GM18951 (cell line): Measurements from ENCODE around the gene NSMCE1.

ENCODE experiments used
- POLR2A ChIP-seq: IDR thresholded peaks from 4 replicates; pipeline ENCODE4 v1.6.1; 2011; ENCODE audit warnings: mild to moderate bottlenecking; ENCODE audit not compliant: insufficient read length, insufficient read depth; ENCODE audit errors: extremely low read depth
- in situ Hi-C: fragments of 300-500 bp; cut with MboI; formaldehyde crosslinking; loops from one replicate; pipeline ENCODE4 v1.12.0; 2022; ENCODE audit warnings: low sequenced_read_pairs, mixed read lengths, inconsistent platforms; ENCODE audit not compliant: unreplicated experiment

NSMCE1 gene

DNA sequence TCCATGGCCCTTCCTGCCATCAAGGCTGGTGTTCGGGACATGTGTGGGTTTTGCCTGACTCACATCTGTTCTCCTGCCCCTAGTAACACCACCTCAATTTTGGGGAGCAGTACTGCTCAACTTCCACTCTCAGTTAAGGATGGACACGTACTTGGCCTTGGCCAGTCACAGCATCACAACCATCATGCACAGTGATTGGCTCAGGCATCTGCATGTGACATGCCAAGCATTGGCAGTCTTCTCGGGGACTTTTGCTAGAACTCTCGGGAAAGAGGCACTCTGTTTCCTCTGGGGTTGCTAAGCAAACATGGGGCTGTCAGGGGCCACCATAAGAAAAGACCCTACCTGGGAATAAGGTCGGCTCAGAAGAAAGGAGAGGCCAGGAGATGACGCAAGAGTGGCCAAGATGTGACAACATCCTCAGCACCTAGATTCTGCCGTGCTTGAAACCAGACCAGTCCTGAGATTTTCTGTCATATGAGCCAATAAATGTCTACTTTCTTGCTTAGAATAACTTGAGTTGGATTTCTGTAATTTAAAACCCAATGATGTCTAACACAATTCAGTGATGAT, 77.1 kb downstream of the NSMCE1 start:
- in situ Hi-C loops: no loop called here
- no peak for TF ChIP-seq POLR2A

DNA sequence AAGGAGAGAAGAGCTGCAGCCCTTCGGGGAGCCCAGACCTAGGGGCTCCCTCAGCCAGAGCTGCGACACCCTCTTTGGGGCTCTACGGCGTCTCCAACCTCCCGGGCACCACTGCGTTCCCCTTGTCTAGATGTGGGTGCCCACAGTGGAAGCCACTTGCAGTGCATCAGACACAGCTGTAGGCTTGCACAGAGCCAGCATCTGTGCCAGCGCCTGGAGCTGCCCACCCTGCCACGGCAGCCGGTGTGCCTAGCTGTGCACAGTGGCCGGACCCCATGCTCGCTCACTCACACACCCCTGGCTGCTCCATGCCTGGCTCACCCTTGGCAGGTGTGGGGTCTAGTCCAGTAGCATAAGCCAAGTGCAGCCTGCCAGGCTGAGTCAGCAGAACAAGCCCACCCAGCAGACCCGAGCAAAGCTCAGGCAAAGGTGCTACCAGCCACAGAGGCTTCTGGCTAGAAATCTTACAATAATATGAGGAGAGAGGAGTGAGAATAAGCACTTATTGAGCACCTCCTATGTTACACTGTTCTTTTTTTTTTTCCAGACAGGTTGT, 78.2 kb downstream of the NSMCE1 start:
- in situ Hi-C loops: no loop called here
- TF ChIP-seq POLR2A: no peak

DNA sequence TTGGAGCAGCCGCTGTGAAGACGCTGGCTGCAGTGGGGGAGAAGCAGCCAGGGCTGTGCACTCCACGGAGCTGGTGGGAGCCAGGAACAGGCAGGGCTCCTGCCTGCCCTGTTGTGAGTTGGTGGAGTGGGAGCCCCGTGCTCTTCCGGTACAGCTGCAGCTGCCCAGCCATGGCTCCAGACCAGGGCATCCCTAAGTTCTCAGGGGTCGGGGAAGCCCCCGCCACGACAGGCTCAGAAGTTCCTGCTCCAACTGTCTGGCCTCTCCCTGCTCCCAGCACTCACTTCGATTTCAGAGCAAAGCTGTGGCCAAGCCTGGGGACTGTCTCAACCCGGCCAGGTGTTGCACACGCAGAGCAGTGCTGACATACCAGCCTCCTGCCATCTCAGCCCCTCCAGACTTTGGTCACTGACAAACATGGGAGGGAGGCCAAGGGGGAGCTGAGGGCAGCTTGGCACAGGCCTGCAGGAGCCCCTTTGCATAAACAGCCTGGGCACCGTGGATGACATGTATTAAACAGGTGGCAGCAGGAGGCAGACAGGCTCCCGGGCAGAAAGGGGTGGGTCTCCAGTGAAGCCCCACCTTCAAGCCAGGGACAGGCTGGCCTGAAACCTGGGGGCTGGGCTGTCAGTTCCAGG, 79.1 kb downstream of the NSMCE1 start:
- no peak for TF ChIP-seq POLR2A
- in situ Hi-C loops: no loop called here

DNA sequence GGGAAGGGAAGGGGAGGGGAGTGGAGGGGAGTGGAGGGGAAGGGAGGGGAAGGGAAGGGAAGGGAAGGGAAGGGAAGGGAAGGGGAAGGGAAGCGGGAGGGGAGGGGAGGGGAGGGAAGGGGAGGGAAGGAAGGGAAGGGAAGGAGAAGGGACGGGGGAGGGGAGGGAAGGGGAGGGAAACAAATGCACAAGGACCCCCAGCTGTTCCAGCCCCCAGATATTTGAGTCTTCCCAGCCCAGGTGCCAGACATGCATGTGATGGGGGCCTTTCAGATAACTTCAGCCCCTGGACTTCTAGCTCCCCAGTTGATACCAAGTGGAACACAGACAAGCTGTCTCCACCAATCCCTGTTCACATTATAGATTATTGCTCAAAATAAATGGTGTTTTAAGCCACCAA, 79.9 kb downstream of the NSMCE1 start:
- no peak for TF ChIP-seq POLR2A
- in situ Hi-C loops: no loop called here

DNA sequence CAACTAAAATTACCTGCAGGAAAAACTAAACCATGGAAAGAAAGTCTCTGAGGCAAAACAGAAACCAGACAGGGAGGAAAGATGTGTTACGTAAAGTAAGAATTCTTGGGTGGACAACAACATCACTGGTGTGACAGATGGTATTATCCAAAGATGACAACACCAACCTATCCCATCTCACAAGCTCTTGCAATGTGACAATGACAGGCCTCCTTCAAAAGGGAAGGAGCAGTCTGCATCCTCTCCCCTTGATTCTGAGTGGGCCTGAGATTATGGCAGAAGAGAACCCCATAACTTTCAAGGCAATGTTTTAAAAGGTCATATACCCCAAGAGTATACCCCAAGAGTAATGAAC, 82.8 kb downstream of the NSMCE1 start:
- TF ChIP-seq POLR2A: no peak
- in situ Hi-C loops: no loop called here

DNA sequence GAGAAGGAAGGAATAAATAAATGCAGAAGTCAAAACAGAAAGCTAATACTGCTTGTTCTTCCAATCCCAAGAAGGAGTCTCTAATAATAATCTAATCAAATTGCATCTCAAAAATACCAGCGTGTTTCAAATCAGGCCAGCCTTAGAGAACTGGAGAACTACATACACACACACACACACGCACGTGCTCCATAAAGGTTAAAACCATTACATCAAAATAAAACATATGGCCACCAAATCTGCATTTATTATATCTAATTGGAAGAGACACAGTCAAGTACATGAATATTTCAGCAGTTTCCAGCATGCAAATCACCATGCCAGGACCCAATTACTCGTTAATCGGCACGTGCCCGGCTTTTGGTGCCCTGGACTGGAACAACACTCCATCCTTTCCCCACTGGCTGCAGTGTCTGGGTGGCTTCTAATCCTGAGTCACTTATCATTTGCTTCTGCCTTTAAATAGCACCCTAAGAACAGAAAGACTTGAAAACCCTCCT, 85.6 kb downstream of the NSMCE1 start:
- in situ Hi-C loops: no loop called here
- TF ChIP-seq POLR2A: no peak

DNA sequence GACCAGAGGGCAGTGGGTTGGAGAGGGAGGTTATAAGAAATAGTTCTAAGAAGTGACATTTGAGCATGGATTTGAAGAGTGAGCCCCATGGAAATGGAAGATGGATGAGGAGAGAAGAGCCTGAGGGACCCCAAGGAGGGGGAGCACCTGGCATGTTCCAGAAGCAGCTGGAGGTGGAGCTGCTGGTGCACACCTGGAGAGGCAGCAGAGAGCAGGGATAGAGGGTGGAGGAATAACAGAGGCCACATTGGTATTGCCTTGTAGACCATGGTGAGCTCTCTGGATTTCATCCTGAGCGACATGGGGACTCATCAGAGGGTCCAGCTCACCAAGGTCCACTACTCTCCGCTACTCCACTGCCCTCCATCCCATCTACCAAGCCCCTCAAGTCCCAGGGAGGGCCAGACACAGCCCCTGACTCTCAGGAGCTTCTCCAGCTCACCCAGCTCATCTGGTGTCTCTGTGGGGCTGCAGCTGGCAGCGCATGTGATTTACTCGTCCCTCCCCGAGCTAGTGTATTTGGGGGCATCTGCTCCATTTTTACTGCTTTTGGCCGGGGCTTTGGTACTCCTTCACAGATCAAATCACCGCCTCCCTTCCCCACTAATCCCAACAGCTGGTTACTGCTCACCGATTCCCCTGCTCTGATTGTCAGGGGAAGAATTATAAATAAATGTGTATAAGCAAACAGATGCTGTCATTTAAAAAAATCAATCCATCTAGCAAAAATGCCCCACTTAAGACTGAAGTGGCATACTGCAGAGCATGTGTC, 87.4 kb downstream of the NSMCE1 start:
- in situ Hi-C loops: no loop called here

DNA sequence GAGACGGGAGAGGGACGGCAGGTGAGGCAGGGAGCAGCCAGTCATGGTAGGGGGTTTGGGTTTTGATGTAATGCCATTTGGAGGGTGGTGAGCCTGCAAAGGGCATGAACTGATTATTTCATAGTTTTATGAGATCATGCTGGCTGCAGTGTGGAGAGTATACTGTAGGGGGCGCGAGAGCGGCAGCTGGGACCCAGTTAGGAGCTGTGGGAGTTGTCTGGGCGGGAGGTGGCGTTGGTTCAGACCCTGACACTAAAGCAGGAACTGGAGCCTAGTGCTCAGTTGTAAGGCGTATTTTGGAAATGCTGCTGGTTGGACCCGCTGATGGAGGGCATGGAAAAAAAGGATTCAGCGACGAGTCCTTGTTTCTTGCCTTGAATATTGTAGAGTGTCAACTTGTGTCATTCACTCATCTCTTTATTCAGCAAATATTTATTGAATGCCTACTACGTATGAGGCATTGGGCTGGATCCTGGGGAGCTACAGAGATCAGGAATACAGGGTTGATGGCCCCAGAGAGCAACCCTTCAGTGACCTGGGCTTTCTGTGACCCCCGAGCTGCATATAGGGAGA, 89.0 kb downstream of the NSMCE1 start:
- TF ChIP-seq POLR2A: no peak
- in situ Hi-C loops: no loop called here

More for the DNA sequence above, 87.4 kb downstream of the NSMCE1 start:
- no peak for TF ChIP-seq POLR2A

DNA sequence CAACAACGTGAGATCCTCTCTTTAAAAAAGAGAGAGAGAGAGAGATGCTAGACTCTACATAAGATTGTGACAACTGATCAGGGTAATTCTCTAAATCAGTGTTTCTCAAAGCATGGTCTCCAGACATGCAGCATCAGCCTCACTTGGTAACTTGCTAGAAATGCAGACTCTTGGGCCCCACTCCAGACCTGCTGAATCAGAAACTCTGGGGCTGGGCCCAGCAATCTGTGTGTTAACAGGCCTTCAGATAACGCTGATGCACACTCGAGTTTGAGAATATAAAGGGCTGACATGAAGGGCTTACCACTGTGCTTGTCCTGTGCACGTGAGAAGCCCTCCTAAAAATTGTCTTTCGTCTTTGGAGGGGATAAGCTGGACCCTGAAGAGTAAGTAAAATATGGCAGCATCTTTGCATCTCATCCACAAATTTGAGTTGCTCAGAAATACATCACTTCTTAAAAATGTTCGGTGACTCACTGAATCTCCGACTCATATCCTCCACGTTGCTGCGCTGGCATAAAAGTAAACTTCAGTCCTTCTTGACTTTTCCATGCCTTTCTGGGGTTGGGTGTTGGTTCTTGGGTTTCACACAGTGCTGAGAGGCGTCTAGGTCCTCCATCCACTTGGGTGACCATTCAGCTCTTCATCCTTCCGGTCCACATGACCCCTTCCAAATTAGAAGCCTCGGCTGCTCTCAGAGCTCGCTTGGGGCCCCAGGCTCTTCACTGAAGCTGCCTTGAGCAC, 91.4 kb downstream of the NSMCE1 start:
- TF ChIP-seq POLR2A: no peak
- in situ Hi-C loops: no loop called here

DNA sequence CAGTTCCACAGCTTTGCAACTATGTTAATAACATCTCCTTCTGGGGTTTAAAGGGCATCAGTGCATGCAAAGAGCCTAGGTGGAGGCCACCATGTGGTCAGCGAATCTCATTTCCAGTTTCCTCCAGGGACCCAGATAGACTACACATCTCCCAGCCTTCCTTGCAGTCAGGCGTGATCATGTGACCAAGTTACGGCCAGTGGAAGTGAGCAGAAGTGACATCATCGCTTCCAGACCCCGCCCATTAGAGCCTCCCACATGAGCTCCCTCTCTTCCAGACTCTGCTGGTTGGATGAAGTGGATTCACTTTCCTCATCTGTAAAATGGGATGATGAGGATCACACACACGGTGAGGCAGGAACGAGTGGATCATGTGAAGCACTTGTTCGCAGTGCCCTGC, 92.7 kb downstream of the NSMCE1 start:
- TF ChIP-seq POLR2A: no peak
- in situ Hi-C loops: no loop called here
